ENCODE results near the gene CCSAP.
"Not testable (repeated sequence)": the region's sequence is repeated elsewhere in the genome, so short reads cannot be mapped to it uniquely, and the experiment has no call there.

CCSAP gene

GRCh38 chr1:229334269-229334668 lies 8.6 kb downstream of the CCSAP start:
- no peak for DNase-seq (ENCODE audit: low read depth in 1 of 2, low spot score in 1 of 2)
- TF ChIP-seq, protein P1, sequence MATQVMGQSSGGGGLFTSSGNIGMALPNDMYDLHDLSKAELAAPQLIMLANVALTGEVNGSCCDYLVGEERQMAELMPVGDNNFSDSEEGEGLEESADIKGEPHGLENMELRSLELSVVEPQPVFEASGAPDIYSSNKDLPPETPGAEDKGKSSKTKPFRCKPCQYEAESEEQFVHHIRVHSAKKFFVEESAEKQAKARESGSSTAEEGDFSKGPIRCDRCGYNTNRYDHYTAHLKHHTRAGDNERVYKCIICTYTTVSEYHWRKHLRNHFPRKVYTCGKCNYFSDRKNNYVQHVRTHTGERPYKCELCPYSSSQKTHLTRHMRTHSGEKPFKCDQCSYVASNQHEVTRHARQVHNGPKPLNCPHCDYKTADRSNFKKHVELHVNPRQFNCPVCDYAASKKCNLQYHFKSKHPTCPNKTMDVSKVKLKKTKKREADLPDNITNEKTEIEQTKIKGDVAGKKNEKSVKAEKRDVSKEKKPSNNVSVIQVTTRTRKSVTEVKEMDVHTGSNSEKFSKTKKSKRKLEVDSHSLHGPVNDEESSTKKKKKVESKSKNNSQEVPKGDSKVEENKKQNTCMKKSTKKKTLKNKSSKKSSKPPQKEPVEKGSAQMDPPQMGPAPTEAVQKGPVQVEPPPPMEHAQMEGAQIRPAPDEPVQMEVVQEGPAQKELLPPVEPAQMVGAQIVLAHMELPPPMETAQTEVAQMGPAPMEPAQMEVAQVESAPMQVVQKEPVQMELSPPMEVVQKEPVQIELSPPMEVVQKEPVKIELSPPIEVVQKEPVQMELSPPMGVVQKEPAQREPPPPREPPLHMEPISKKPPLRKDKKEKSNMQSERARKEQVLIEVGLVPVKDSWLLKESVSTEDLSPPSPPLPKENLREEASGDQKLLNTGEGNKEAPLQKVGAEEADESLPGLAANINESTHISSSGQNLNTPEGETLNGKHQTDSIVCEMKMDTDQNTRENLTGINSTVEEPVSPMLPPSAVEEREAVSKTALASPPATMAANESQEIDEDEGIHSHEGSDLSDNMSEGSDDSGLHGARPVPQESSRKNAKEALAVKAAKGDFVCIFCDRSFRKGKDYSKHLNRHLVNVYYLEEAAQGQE (IDR thresholded peaks at IDR 0.05; ENCODE audit: insufficient replicate concordance, low read depth), result no peak
- TF ChIP-seq POLR2AphosphoS5 (IDR thresholded peaks at IDR 0.05; ENCODE audit: low read depth), result no peak
- TF ChIP-seq, protein P2, sequence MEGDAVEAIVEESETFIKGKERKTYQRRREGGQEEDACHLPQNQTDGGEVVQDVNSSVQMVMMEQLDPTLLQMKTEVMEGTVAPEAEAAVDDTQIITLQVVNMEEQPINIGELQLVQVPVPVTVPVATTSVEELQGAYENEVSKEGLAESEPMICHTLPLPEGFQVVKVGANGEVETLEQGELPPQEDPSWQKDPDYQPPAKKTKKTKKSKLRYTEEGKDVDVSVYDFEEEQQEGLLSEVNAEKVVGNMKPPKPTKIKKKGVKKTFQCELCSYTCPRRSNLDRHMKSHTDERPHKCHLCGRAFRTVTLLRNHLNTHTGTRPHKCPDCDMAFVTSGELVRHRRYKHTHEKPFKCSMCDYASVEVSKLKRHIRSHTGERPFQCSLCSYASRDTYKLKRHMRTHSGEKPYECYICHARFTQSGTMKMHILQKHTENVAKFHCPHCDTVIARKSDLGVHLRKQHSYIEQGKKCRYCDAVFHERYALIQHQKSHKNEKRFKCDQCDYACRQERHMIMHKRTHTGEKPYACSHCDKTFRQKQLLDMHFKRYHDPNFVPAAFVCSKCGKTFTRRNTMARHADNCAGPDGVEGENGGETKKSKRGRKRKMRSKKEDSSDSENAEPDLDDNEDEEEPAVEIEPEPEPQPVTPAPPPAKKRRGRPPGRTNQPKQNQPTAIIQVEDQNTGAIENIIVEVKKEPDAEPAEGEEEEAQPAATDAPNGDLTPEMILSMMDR (IDR thresholded peaks at IDR 0.05; ENCODE audit: insufficient read depth, low read length), result no peak
- H3K27ac ChIP-seq (replicated peaks), result no peak overlapping the region
- no peak overlapping the region for H3K4me3 ChIP-seq (replicated peaks; ENCODE audit: insufficient read depth, low read length)
- H3K27me3 ChIP-seq (ENCODE audit: insufficient read depth, poor library complexity, severe bottlenecking), result no peaks in the 10 kb centered on the region

DNA sequence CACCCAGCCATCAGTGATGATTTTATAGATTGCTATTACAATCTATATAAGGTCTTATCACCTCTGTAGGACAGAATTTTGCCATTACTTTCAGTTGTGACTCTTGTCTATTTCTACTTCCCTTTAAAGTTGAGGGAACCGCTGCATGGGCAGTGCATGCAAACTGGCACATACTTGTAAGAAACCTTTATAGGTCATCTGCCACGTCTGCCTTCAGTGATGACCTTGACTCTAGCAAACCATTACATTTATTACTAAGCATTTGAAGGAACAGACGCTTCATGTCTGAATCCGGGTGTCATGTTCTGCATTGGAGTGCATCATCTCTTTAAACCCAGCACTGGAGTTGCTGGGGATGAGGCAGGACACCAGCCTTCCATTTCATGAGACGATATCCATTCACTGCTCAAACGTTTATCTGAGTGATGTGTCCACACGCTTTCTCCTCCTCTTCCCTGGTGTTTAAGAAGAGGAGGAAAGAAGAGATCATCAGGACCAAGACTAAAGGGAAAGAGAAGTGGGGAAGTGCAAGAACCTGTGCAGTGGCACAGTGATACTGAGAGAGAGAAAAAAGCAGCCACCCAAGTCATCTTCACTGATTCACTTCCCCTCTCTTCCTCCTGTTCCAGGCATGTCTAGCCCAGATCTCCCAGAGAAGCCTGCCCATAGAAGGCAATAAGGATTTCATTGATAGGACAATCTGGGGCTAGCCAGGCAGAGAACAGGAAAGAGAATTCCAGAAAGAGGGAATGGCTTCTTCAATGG lies 14.1 kb downstream of the CCSAP start:
- H3K27me3 ChIP-seq (ENCODE audit: insufficient read depth, poor library complexity, severe bottlenecking), result no peaks in the 10 kb centered on the region
- H3K27ac ChIP-seq (replicated peaks), result no peak overlapping the region
- TF ChIP-seq SPI1 (IDR thresholded peaks at IDR 0.05; ENCODE audit: borderline replicate concordance, low read depth), result peak; percentile 10; the same call in 1 of the 2 replicates
- TF ChIP-seq, protein P1 (IDR thresholded peaks at IDR 0.05; ENCODE audit: insufficient replicate concordance, low read depth), result no peak
- no peak for TF ChIP-seq GABPA (IDR thresholded peaks at IDR 0.05; ENCODE audit: low read depth)
- H3K4me3 ChIP-seq (replicated peaks; ENCODE audit: insufficient read depth, low read length), result no peak overlapping the region
- no peak for DNase-seq (ENCODE audit: low read depth in 1 of 2, low spot score in 1 of 2)

DNA sequence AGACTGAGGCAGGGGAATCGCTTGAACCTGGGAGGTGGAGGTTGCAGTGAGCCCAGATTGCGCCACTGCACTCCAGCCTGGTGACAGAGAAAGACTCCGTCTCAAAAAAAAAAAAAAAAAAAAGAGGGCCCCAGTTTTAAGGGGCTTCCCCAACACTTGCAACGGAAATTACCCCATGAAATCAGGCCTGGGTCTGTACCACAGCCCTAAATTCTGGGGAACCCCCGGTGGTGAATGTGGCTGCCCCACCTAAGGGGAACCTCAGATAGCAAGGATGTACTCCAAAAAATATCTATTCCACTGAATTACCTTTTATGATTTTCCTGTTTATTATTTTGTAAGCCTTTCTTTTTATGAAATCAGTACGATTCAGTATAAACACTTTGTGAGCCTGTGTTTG lies 15.1 kb downstream of the CCSAP start:
- not testable (repeated sequence) for H3K27me3 ChIP-seq (ENCODE audit: insufficient read depth, poor library complexity, severe bottlenecking); H3K27ac ChIP-seq (replicated peaks); DNase-seq (ENCODE audit: low read depth in 1 of 2, low spot score in 1 of 2); H3K4me3 ChIP-seq (replicated peaks; ENCODE audit: insufficient read depth, low read length)

- no peak for TF ChIP-seq POLR2AphosphoS5 (IDR thresholded peaks at IDR 0.05; ENCODE audit: low read depth)
- no peaks in the 10 kb centered on the region for H3K27me3 ChIP-seq (ENCODE audit: insufficient read depth, poor library complexity, severe bottlenecking)
Measured at GRCh38 chr1:229326601-229327000, 16.2 kb downstream of the CCSAP start.

GRCh38 chr1:229325853-229326487 lies 16.9 kb downstream of the CCSAP start:
- Histone ChIP-seq H3K27me3 (ENCODE audit: insufficient read depth, poor library complexity, severe bottlenecking) (no peaks in the 10 kb centered on the region), H3K27ac (replicated peaks) (no peak overlapping the region), H3K4me3 (replicated peaks; ENCODE audit: insufficient read depth, low read length) (no peak overlapping the region)
- TF ChIP-seq GABPA (IDR thresholded peaks at IDR 0.05; ENCODE audit: low read depth), result no peak
- no peak for TF ChIP-seq SPI1 (IDR thresholded peaks at IDR 0.05; ENCODE audit: borderline replicate concordance, low read depth)
- TF ChIP-seq, protein P1 (IDR thresholded peaks at IDR 0.05; ENCODE audit: insufficient replicate concordance, low read depth), result no peak
- no peak for TF ChIP-seq POLR2AphosphoS5 (IDR thresholded peaks at IDR 0.05; ENCODE audit: low read depth)
- TF ChIP-seq, protein P2 (IDR thresholded peaks at IDR 0.05; ENCODE audit: insufficient read depth, low read length), result no peak
- no peak for DNase-seq (ENCODE audit: low read depth in 1 of 2, low spot score in 1 of 2)

More at GRCh38 chr1:229326601-229327000, 16.2 kb downstream of the CCSAP start:
- H3K4me3 ChIP-seq (replicated peaks; ENCODE audit: insufficient read depth, low read length), result no peak overlapping the region
- H3K27ac ChIP-seq (replicated peaks), result no peak overlapping the region
- no peak for DNase-seq (ENCODE audit: low read depth in 1 of 2, low spot score in 1 of 2)

All from HL-60 (cell line).